Fibroblast of lung (primary cell): ENCODE measurements around the gene BRINP3.

ENCODE experiments used
- EZH2 ChIP-seq: IDR thresholded peaks from 2 replicates; pipeline ENCODE4 v1.5.1; 2012; ENCODE audit warnings: low read length, control low read depth, mild to moderate bottlenecking; ENCODE audit errors: missing control alignments
- TF ChIP-seq, protein P1 (sequence below), 2 donors: IDR thresholded peaks in 1 of 2; conservative IDR thresholded peaks in 1 of 2; 1 replicate in 1 of 2; 2 replicates in 1 of 2; pipeline ENCODE4 v1.5.1; 2011 to 2012; ENCODE audit warnings: low read length in 2 of 2, control low read depth in 1 of 2, inconsistent platforms in 1 of 2, low read depth in 1 of 2, mild to moderate bottlenecking in 1 of 2

GRCh38 chr1:190429932-190430331 is 47.7 kb downstream of the BRINP3 start:
- TF ChIP-seq, protein P1, sequence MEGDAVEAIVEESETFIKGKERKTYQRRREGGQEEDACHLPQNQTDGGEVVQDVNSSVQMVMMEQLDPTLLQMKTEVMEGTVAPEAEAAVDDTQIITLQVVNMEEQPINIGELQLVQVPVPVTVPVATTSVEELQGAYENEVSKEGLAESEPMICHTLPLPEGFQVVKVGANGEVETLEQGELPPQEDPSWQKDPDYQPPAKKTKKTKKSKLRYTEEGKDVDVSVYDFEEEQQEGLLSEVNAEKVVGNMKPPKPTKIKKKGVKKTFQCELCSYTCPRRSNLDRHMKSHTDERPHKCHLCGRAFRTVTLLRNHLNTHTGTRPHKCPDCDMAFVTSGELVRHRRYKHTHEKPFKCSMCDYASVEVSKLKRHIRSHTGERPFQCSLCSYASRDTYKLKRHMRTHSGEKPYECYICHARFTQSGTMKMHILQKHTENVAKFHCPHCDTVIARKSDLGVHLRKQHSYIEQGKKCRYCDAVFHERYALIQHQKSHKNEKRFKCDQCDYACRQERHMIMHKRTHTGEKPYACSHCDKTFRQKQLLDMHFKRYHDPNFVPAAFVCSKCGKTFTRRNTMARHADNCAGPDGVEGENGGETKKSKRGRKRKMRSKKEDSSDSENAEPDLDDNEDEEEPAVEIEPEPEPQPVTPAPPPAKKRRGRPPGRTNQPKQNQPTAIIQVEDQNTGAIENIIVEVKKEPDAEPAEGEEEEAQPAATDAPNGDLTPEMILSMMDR (conservative IDR thresholded peaks at IDR 0.05 in 1 of 2, IDR thresholded peaks at IDR 0.05 in 1 of 2; ENCODE audit: low read depth in 1 of 2, low read length in 2 of 2) = no peak
- no peak for TF ChIP-seq EZH2
